Karpas-422 (cell line): Measurements from ENCODE around the gene C16orf78. TPM values are rescaled to one million over a fixed set of nuclear protein-coding genes. Genes with fewer than 3 reads are reported as not detected.

ENCODE experiments used
- DNase-seq: peaks from one replicate; pipeline ENCODE4 v3.0.0-alpha.2; 2015
- H2AFZ ChIP-seq: fragments of 200-600 bp; sonication (generic); 2 replicates; pipeline ENCODE4 v1.6.1; 2014; ENCODE audit warnings: antibody characterized with exemption, low read length, mixed read lengths
- H3K27ac ChIP-seq: fragments of 200-600 bp; sonication (generic); 2 replicates; pipeline ENCODE4 v1.5.1; 2014; ENCODE audit warnings: mild to moderate bottlenecking, low read length, moderate library complexity
- H3K27me3 ChIP-seq: fragments of 200-600 bp; sonication (generic); 2 replicates; pipeline ENCODE4 v1.6.1; 2014; ENCODE audit warnings: low read length, mixed read lengths
- H3K36me3 ChIP-seq: fragments of 200-600 bp; sonication (generic); 2 replicates; pipeline ENCODE4 v1.6.1; 2014; ENCODE audit warnings: low read length, mixed read lengths; ENCODE audit not compliant: insufficient read depth
- H3K4me1 ChIP-seq: fragments of 200-600 bp; sonication (generic); 2 replicates; pipeline ENCODE4 v1.6.1; 2014; ENCODE audit warnings: mild to moderate bottlenecking, low read length, mixed read lengths
- H3K4me2 ChIP-seq: fragments of 200-600 bp; sonication (generic); 2 replicates; pipeline ENCODE4 v1.6.1; 2014; ENCODE audit warnings: low read length, low read depth, mild to moderate bottlenecking; ENCODE audit not compliant: poor library complexity, severe bottlenecking
- H3K4me3 ChIP-seq: fragments of 200-600 bp; sonication (generic); 2 replicates; pipeline ENCODE4 v1.5.1; 2014; ENCODE audit warnings: mild to moderate bottlenecking, antibody characterized with exemption, low read length, mixed read lengths
- H3K79me2 ChIP-seq: fragments of 200-600 bp; sonication (generic); 2 replicates; pipeline ENCODE4 v1.6.1; 2014; ENCODE audit warnings: mild to moderate bottlenecking, low read length, mixed read lengths
- H3K9ac ChIP-seq: fragments of 200-600 bp; sonication (generic); 2 replicates; pipeline ENCODE4 v1.6.0; 2014; ENCODE audit warnings: low read length
- H3K9me2 ChIP-seq: fragments of 200-600 bp; sonication (generic), shearing (Covaris generic); replicated peaks from 2 replicates; pipeline ENCODE4 v1.6.0; 2014; ENCODE audit warnings: mild to moderate bottlenecking, low read length, moderate library complexity; ENCODE audit not compliant: insufficient read depth
- H3K9me3 ChIP-seq: fragments of 300-700, 200-600 bp; sonication (generic); 2 replicates; pipeline ENCODE4 v1.6.1; 2014; ENCODE audit warnings: low read length, mixed read lengths
- H4K20me1 ChIP-seq: fragments of 200-600 bp; sonication (generic); 2 replicates; pipeline ENCODE4 v1.6.1; 2014; ENCODE audit warnings: mild to moderate bottlenecking, antibody characterized with exemption, low read length, low read depth; ENCODE audit not compliant: insufficient read depth
- total RNA-seq: library from RNA; depleted of rRNA; stranded (reverse); fragments of >200 nt; shearing (Covaris generic); gene quantifications from 2 replicates; pipeline ENCODE4 v1.2.3, GENCODE V29; 2014; ENCODE audit warnings: low replicate concordance

C16orf78 gene
- total RNA-seq, 1 experiment from 2014 or later: not detected

DNA sequence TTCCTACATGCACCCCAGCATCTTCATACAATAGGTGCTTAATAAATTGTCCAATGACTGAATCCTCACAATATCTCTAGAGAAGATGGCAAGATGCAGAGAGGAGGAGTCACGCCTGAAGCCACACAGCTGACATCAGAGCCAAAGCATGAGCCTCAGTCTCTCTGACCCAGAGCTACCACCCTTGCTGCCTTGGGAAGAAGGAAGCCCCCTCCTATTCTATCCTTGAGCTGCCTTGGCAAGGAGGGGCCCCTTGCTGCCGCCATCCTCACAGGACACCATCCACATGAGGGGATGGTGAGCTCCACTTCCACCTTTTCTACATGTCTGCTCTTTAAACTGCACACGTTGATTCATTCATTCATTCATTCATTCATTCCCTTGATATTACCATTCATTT, 37.0 kb upstream of the C16orf78 start:
- no peaks in the 10 kb centered on the region for H3K9me3 ChIP-seq
- H3K36me3 ChIP-seq: no peaks in the 10 kb centered on the region
- no peaks in the 10 kb centered on the region for H4K20me1 ChIP-seq
- H3K79me2 ChIP-seq: no peaks in the 10 kb centered on the region
- DNase-seq: no peak
- H3K9me2 ChIP-seq: no peaks in the 10 kb centered on the region
- no peak overlapping the region for H3K9ac ChIP-seq
- no peaks in the 10 kb centered on the region for H3K4me1 ChIP-seq
- no peak overlapping the region for H3K4me3 ChIP-seq
- no peak overlapping the region for H2AFZ ChIP-seq
- H3K4me2 ChIP-seq: no peak overlapping the region
- H3K27ac ChIP-seq: no peak overlapping the region
- no peaks in the 10 kb centered on the region for H3K27me3 ChIP-seq

DNA sequence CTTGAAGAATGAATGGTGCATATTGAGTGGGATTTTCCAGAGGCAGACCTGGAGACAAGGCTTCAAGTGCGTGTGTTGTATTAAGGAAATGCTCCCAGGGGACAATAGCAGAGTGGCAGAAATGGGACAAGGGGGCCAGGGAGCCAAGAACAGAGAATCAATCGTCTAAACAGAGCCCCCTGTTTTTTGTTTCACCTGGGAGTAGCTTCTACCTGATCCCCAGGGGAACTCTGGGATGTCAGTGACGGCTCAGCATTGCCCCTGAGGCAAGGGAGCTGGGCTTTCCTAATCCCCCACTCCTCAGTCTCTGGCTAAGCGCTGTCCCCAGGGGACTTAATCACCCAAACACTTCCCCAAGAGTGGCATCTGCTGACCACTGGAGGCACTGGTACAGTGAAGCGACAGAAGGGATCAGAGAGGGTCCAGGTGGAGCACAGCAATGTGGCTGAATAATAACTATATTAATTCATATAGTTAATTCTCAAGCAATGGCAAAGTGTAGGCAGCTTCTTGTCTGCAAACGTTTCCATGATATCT, 35.7 kb upstream of the C16orf78 start:
- Histone ChIP-seq H2AFZ (no peak overlapping the region), H3K27me3 (no peaks in the 10 kb centered on the region), H3K9me3 (no peaks in the 10 kb centered on the region), H3K4me3 (no peak overlapping the region), H3K79me2 (no peaks in the 10 kb centered on the region), H4K20me1 (no peaks in the 10 kb centered on the region), H3K4me2 (no peak overlapping the region), H3K9ac (no peak overlapping the region), H3K27ac (no peak overlapping the region), H3K36me3 (no peaks in the 10 kb centered on the region), H3K4me1 (no peaks in the 10 kb centered on the region), H3K9me2 (no peaks in the 10 kb centered on the region)
- DNase-seq: no peak

DNA sequence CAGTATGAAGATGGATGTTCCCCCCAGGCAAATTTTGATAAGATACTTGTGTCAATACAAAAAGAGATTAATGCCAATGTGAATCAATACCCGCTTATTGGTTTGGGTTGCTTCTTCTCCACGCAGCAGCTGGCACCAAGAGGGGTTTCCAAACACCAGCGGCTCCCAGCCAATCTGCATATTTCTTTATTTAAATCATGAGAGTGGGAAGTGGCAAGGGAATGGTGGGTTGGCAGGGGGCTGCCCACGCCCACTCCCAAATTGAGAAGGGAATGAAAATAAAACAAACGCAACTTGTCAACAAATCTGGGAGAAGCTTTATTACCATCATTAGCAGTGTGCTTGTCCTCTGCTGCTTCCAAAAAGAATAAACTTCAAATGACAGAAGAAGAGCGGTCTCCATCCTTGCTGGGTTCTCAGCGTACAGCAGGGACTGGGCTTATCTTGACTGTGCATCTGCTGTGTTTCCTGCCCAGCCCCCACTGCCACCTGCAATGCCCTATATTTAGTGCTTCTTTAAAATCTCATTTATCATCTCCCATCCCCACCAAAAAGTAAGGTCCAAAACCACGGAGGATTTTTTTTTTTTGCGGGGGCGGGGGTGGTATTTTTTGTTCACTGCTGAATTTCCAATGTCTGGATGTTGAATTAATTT, 34.9 kb upstream of the C16orf78 start:
- Histone ChIP-seq H3K27me3 (no peaks in the 10 kb centered on the region), H3K9me2 (no peaks in the 10 kb centered on the region), H3K4me3 (no peak overlapping the region), H4K20me1 (no peaks in the 10 kb centered on the region), H3K36me3 (no peaks in the 10 kb centered on the region), H2AFZ (no peak overlapping the region), H3K9me3 (no peaks in the 10 kb centered on the region), H3K79me2 (no peaks in the 10 kb centered on the region), H3K4me2 (no peak overlapping the region), H3K9ac (no peak overlapping the region), H3K27ac (no peak overlapping the region), H3K4me1 (no peaks in the 10 kb centered on the region)
- no peak for DNase-seq

DNA sequence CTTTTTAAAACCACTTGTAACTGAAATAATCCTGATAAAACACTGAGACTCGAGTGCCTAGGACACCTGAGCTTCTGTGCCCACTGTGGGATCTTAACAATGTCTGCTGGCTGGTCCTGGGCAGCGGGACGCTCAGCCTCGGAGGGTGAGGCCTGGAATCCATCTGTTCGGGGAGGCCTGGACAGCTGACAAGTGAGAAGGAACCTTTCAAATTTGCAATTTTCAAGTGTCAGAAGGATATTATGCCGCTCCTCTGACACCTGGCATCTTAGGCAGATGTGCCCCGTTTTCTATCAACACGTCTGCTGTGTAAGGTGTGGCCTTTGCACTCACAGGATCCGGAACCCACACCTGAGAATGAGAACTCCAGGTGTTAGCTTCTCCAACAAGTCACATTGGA, 33.1 kb upstream of the C16orf78 start:
- Histone ChIP-seq H2AFZ (no peak overlapping the region), H3K27me3 (no peaks in the 10 kb centered on the region), H3K27ac (no peak overlapping the region), H4K20me1 (no peaks in the 10 kb centered on the region), H3K79me2 (no peaks in the 10 kb centered on the region), H3K9me2 (no peaks in the 10 kb centered on the region), H3K9me3 (no peaks in the 10 kb centered on the region), H3K4me2 (no peak overlapping the region), H3K36me3 (no peaks in the 10 kb centered on the region), H3K4me1 (no peaks in the 10 kb centered on the region), H3K4me3 (no peak overlapping the region), H3K9ac (no peak overlapping the region)
- DNase-seq: no peak

DNA sequence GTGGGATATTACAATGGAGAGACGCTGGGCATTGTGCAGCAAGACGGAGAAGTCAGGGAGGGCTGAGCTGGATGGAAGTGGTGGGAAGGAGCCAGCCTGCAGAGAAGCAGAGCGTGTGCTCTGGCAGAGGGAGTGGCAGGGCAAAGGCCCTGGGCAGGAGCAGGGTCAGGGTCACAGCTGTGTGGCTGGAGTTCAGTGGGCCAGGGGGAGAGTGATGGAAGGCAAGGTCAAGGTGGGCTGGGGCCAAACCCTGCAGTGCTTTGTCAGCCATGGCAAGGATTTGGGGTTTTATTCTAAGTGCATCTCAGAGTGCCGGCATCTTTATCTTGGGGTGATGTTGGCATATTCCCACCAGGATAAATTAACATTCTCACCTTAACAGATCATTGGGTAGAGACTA, 31.9 kb upstream of the C16orf78 start:
- H4K20me1 ChIP-seq: 0 out of 2 replicates have a peak, but pooled peaks cover 3% of the 10 kb centered on the region
- H3K9ac ChIP-seq: no peak overlapping the region
- no peaks in the 10 kb centered on the region for H3K36me3 ChIP-seq
- no peaks in the 10 kb centered on the region for H3K9me3 ChIP-seq
- H3K79me2 ChIP-seq: no peaks in the 10 kb centered on the region
- no peaks in the 10 kb centered on the region for H3K4me1 ChIP-seq
- H3K27me3 ChIP-seq: no peaks in the 10 kb centered on the region
- no peak overlapping the region for H2AFZ ChIP-seq
- no peaks in the 10 kb centered on the region for H3K9me2 ChIP-seq
- H3K27ac ChIP-seq: no peak overlapping the region
- no peak for DNase-seq
- no peak overlapping the region for H3K4me2 ChIP-seq
- no peak overlapping the region for H3K4me3 ChIP-seq

DNA sequence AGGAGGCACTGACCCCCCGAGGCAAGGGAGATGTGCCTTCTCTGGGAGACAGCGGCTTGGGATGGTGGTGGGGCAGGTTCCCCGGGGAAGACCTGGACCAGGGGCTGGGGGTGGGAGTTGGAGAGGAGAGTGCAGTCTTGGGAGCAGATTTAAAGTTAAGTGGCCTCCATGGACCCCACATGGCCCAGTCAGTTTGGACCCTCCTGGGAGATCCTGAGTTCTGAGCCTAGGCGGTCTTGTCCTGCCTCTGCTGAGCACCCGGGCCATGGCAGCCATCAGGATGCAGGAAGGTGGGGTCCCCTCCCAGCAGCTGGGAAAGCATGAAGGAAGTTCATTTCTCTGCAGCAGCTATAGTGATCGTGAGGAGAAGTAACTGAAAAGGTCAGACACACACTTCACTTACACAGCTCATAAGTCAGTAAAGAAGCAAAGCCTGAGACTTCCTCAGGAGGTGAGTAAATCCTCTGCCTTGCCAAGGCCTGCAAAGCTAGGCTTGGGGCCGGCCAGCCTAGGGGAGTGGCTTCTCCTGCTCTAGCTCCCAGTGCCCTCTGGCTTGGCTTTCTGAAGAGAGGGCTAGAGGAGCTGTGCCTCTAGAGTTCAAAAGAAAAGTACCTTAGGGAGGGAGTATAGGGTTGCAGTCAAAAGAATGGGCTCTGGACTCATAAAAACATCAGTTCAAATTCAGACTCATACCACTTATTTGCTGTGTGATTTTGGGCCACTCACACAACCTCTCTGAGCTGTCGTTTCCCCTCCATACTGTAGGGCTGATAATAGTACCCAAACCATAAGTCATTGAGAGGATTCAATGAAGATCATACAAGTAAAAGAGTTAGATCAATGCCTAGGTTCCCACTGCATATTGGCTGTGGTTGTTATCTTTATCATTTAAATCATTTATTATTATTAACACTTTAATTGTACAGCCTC, 31.0 kb upstream of the C16orf78 start:
- Histone ChIP-seq H3K27ac (no peak overlapping the region), H3K4me3 (no peak overlapping the region), H3K27me3 (no peaks in the 10 kb centered on the region), H3K9ac (no peak overlapping the region), H3K9me2 (no peaks in the 10 kb centered on the region), H3K9me3 (no peaks in the 10 kb centered on the region), H3K4me2 (no peak overlapping the region), H3K4me1 (no peaks in the 10 kb centered on the region), H2AFZ (no peak overlapping the region), H3K79me2 (no peaks in the 10 kb centered on the region), H3K36me3 (no peaks in the 10 kb centered on the region), H4K20me1 (0 out of 2 replicates have a peak, but pooled peaks cover 3% of the 10 kb centered on the region)
- DNase-seq: no peak

DNA sequence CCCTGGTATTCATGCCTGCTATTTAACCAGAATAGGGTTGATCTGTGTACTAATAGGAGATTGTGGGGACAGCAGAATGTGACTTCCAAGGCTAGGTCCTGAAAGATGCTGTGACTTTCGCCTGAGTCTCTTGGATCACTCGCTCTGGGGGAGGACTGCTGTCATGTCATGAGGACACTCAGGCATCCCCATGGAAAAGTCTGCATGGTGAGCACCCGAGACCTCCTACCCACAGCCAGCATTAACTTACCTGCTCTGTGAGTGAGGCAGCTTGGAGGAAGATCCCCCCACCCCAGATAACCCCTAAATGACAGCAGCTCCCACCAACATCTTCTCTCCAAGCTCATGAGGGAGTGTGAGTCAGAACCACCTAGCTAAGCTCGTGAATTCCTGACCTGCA, 30.3 kb upstream of the C16orf78 start:
- Histone ChIP-seq H3K27me3 (no peaks in the 10 kb centered on the region), H2AFZ (no peak overlapping the region), H3K36me3 (no peaks in the 10 kb centered on the region), H4K20me1 (0 out of 2 replicates have a peak, but pooled peaks cover 3% of the 10 kb centered on the region), H3K27ac (no peak overlapping the region), H3K9me3 (no peaks in the 10 kb centered on the region), H3K9me2 (no peaks in the 10 kb centered on the region), H3K9ac (no peak overlapping the region), H3K79me2 (no peaks in the 10 kb centered on the region), H3K4me2 (no peak overlapping the region), H3K4me3 (no peak overlapping the region), H3K4me1 (no peaks in the 10 kb centered on the region)
- DNase-seq: no peak

DNA sequence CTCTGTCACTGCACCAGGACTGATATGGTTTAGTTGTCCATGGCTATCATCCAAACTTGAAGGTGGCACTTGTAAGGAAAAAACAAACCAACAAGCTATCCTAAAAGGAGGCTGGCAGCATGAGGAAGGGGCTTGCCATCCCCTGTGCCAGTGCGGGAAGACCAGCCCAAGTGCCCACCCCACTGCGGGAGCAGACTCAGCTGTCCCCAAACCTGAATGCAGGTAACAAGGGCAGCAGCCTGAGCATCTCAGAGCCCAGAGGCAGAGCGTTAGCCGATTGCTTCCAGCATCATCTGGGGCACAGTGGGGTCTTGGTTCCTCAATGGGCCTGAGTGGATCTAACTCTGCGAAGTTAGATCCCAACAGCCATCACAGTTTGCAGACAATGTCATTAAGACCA, 29.2 kb upstream of the C16orf78 start:
- H2AFZ ChIP-seq: no peak overlapping the region

More for the DNA sequence above, 29.2 kb upstream of the C16orf78 start:
- H3K4me2 ChIP-seq: no peak overlapping the region
- H3K27ac ChIP-seq: no peak overlapping the region
- H3K9ac ChIP-seq: no peak overlapping the region
- H3K36me3 ChIP-seq: no peaks in the 10 kb centered on the region
- H3K27me3 ChIP-seq: no peaks in the 10 kb centered on the region
- H4K20me1 ChIP-seq: 0 out of 2 replicates have a peak, but pooled peaks cover 3% of the 10 kb centered on the region
- H3K79me2 ChIP-seq: no peaks in the 10 kb centered on the region
- H3K9me2 ChIP-seq: no peaks in the 10 kb centered on the region
- no peaks in the 10 kb centered on the region for H3K9me3 ChIP-seq
- DNase-seq: no peak
- no peak overlapping the region for H3K4me3 ChIP-seq
- H3K4me1 ChIP-seq: no peaks in the 10 kb centered on the region
